Prostate gland (tissue), 2 donors: ENCODE results near the gene CASP8AP2.
"Not testable (repeated sequence)": the region's sequence is repeated elsewhere in the genome, so short reads cannot be mapped to it uniquely, and the experiment has no call there.

Experiments used
- CTCF ChIP-seq, 4 experiments: fragments of 200-600 bp in 2 of 4; fragments of 450-650 bp in 2 of 4; sonication (generic) in 2 of 4; IDR thresholded peaks; 1 replicate in 3 of 4; 2 replicates in 1 of 4; pipeline ENCODE4 v1.5.1; 2016 to 2019; ENCODE audit warnings: antibody characterized with exemption in 4 of 4, mild to moderate bottlenecking in 2 of 4, moderate library complexity in 2 of 4
- POLR2A ChIP-seq: fragments of 450-650 bp; IDR thresholded peaks from one replicate; pipeline ENCODE4 v1.6.1; 2016; ENCODE audit warnings: antibody characterized with exemption, mild to moderate bottlenecking

- not testable (repeated sequence) for TF ChIP-seq POLR2A; CTCF (IDR thresholded peaks at IDR 0.05)
These were observed 61.3 kb downstream of the CASP8AP2 start for GRCh38 chr6:89890845-89891528.
